ENCODE measurements around the gene PIP5KL1. TPM values are rescaled to one million over a fixed set of nuclear protein-coding genes. Genes with fewer than 3 reads are reported as not detected.

PIP5KL1 gene
- total and polyA plus RNA-seq, 2 experiments from 2014 or later, result 0.89 to 3.4 TPM

DNA sequence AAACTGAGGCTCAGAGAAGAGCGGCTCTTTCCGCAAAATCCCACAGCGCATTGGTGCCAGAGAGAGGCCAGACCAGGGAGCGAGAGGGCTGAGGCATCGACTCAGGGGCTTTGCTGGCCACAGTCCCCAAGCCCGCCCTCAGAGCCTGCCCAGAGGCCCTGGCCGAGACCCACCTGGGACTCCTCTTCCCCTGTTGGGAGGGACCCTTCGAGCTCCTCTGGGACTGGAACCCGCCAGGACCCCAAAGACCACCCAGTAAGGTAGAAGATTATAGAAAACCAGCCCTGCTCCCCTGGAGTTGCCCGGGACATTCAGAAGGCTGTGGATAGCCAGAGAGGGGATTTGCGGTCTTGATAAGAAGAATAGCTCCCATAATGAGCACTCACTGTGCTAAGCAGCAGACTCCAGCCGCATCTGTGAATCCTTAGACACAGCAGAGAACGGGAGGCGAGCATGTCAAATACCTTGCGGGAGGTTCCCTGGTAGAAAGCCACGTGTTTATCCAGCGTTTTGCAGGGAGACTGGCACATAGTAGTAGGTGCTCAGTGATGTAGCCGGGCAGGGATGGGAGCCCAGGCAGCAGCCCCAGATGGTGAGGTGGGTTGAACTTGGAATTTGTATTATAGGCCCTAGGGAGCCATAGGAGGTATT lies 52.5 kb downstream of the PIP5KL1 start:
- peaks cover 35% of the 10 kb centered on the region for H3K4me1 ChIP-seq (ENCODE audit: low read depth)
- no peak for TF ChIP-seq CTCF (IDR thresholded peaks at IDR 0.05; ENCODE audit: low read depth, low read length)
- no peaks in the 10 kb centered on the region for H3K27me3 ChIP-seq
- peak overlapping the region; percentile 29 for H3K4me3 ChIP-seq
- no peaks in the 10 kb centered on the region for H3K36me3 ChIP-seq
- H3K27ac ChIP-seq, result peak overlapping the region; percentile 67
- DNase-seq (ENCODE audit: low read depth in 1 of 2, low spot score in 1 of 2), result peak; percentile 51 to 54
- H3K9me3 ChIP-seq (ENCODE audit: low read depth), result no peaks in the 10 kb centered on the region

- Histone ChIP-seq H3K4me1 (ENCODE audit: low read depth) (peaks cover 35% of the 10 kb centered on the region), H3K27ac (peak within 1 kb of the TSS; percentile 67), H3K9me3 (ENCODE audit: low read depth) (no peaks in the 10 kb centered on the region), H3K4me3 (peak within 1 kb of the TSS; percentile 29), H3K36me3 (no peaks in the 10 kb centered on the region), H3K27me3 (no peaks in the 10 kb centered on the region)
- TF ChIP-seq CTCF (IDR thresholded peaks at IDR 0.05; ENCODE audit: low read depth, low read length), result no peak
- DNase-seq (ENCODE audit: low read depth in 1 of 2, low spot score in 1 of 2), result peak; percentile 63 to 84
Observed at GRCh38 chr9:127877566-127877998, 53.0 kb downstream of the PIP5KL1 start, which contains the start of gene AK1. Gene AK1 (minus strand): TSS chr9:127877675. CDS start chr9:127874617, 3,058 bp downstream.

DNA sequence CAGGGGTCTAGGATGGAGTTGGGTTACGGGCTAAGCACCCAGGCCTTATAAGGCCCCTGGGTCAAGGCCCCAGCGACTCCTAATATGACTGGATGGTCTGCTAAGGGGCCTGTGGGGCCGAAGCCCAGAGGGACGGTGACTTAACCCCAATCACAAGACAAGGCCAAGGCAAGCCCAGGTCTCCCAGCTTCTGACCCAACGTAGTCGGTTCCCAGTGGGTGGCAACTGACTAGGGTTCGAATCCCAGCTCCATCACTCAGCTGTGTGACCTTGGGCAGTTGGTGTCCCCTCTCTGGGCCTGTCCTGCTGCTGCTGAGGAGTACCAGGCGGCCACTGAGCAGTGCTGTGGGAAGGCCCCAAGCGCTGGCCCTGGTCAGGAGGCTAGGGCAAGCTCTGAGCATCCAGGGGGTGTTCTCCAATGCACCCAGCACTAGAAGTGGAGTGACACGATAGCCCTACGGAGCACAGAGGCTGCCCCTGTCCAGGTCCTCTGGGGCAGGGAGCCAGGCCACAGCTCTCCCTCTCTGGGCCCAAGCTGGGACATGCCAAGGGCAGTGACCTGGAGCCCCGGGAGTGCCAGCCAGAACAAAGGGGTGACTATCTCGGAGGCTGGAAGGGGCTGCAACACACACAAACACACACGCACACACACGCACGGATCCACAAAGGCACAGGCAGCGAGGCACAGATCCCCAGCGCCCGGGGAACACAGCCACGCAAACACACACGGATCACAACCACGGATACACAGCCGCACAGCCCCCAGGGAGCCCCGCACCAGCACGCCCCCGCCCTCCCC lies 53.6 kb downstream of the PIP5KL1 start:
- no peak for TF ChIP-seq CTCF (IDR thresholded peaks at IDR 0.05; ENCODE audit: low read depth, low read length)
- DNase-seq (ENCODE audit: low read depth in 1 of 2, low spot score in 1 of 2), result no peak
- Histone ChIP-seq H3K36me3 (no peaks in the 10 kb centered on the region), H3K27me3 (no peaks in the 10 kb centered on the region), H3K9me3 (ENCODE audit: low read depth) (no peaks in the 10 kb centered on the region), H3K4me3 (peak overlapping the region; percentile 29), H3K27ac (peak overlapping the region; percentile 67), H3K4me1 (ENCODE audit: low read depth) (peaks cover 35% of the 10 kb centered on the region)

- Histone ChIP-seq H3K27ac (peak overlapping the region; percentile 66), H3K4me3 (no peak overlapping the region)
Observed at GRCh38 chr9:127876026-127876763, 54.4 kb downstream of the PIP5KL1 start.

More at GRCh38 chr9:127876026-127876763, 54.4 kb downstream of the PIP5KL1 start:
- Histone ChIP-seq H3K4me1 (ENCODE audit: low read depth) (peaks cover 35% of the 10 kb centered on the region), H3K27me3 (no peaks in the 10 kb centered on the region), H3K36me3 (no peaks in the 10 kb centered on the region), H3K9me3 (ENCODE audit: low read depth) (no peaks in the 10 kb centered on the region)
- no peak for TF ChIP-seq CTCF (IDR thresholded peaks at IDR 0.05; ENCODE audit: low read depth, low read length)
- DNase-seq (ENCODE audit: low read depth in 1 of 2, low spot score in 1 of 2), result no peak

Measured in cardiac muscle cell (in vitro differentiated cells and primary cell).